Endometrial microvascular endothelial cells (primary cell): ENCODE data around the gene GNG3. TPM values are rescaled to one million over a fixed set of nuclear protein-coding genes. Genes with fewer than 3 reads are reported as not detected.
"Not testable (repeated sequence)": the region's sequence is repeated elsewhere in the genome, so short reads cannot be mapped to it uniquely, and the experiment has no call there.

Experiments used
- in situ Hi-C: cut with HindIII; loops from 2 replicates; pipeline ENCODE4 v1.10.0; 2017; ENCODE audit warnings: low sequenced_read_pairs, low pct_unique_long_range_greater_than_20kb; ENCODE audit errors: inconsistent ontology term
- total RNA-seq: library from RNA; depleted of rRNA; stranded (reverse); fragments of >200 nt; gene quantifications from one replicate; pipeline ENCODE4 v1.2.3, GENCODE V29; 2015; ENCODE audit errors: inconsistent ontology term

The GNG3 gene
- total RNA-seq, result not detected

GRCh38 chr11:62707277-62707861, at the start of gene GNG3, which contains the start of gene BSCL2:
TSS of gene GNG3 (plus strand) at chr11:62707676. CDS start at chr11:62708296, 620 bp downstream.
TSS of gene BSCL2 (minus strand) at chr11:62707424. CDS start at chr11:62707195, 229 bp downstream.
- in situ Hi-C loops, result no loop called here

GRCh38 chr11:62664405-62665074, 42.9 kb upstream of the GNG3 start:
- in situ Hi-C loops, result loop anchor here (25.0 kb wide), 1 partner anchor 102 kb away; the partner anchor contains the start of gene EEF1G

GRCh38 chr11:62665075-62665598, 42.3 kb upstream of the GNG3 start, which contains the start of the genes C11orf98 and CSKMT:
TSS of gene C11orf98 (minus strand) at chr11:62665210. CDS start at chr11:62665169, 41 bp downstream.
TSS of gene CSKMT (plus strand) at chr11:62665312. CDS start at chr11:62665880, 568 bp downstream.
- in situ Hi-C loops, result loop anchor here (25.0 kb wide), 1 partner anchor 103 kb away; the partner anchor contains the start of gene EEF1G

GRCh38 chr11:62665599-62666258, 41.7 kb upstream of the GNG3 start:
- in situ Hi-C loops, result loop anchor here (25.0 kb wide), 1 partner anchor 103 kb away; the partner anchor contains the start of gene EEF1G

GRCh38 chr11:62666259-62666926, 41.1 kb upstream of the GNG3 start:
- in situ Hi-C loops, result loop anchor here (25.0 kb wide), 1 partner anchor 104 kb away; the partner anchor contains the start of gene EEF1G

- in situ Hi-C loops, result loop anchor here (25.0 kb wide), 1 partner anchor 105 kb away; the partner anchor contains the start of gene EEF1G
Observed at GRCh38 chr11:62667460-62667859, 40.0 kb upstream of the GNG3 start.

- in situ Hi-C loops, result loop anchor here (25.0 kb wide), 1 partner anchor 107 kb away; the partner anchor contains the start of gene EEF1G
Observed at GRCh38 chr11:62669420-62670161, 37.9 kb upstream of the GNG3 start.

GRCh38 chr11:62671236-62671607, 36.3 kb upstream of the GNG3 start:
- in situ Hi-C loops, result loop anchor here (25.0 kb wide), 1 partner anchor 109 kb away; the partner anchor contains the start of gene EEF1G

- in situ Hi-C loops, result loop anchor here (25.0 kb wide), 1 partner anchor 109 kb away; the partner anchor contains the start of gene EEF1G
Observed at GRCh38 chr11:62671608-62672389, 35.7 kb upstream of the GNG3 start, which contains the start of the genes LBHD1 and UQCC3. TSS of gene LBHD1 (minus strand) at chr11:62672267. CDS start at chr11:62670031, 2,236 bp downstream. TSS of gene UQCC3 (plus strand) at chr11:62671673. CDS start at chr11:62671746, 73 bp downstream.

GRCh38 chr11:62673196-62673525, 34.3 kb upstream of the GNG3 start:
- in situ Hi-C loops, result loop anchor here (25.0 kb wide), 1 partner anchor 111 kb away; the partner anchor contains the start of gene EEF1G

GRCh38 chr11:62675415-62675814, 32.1 kb upstream of the GNG3 start:
- in situ Hi-C loops, result not testable (repeated sequence)

- in situ Hi-C loops, result no loop called here
Observed at GRCh38 chr11:62676698-62677097, 30.8 kb upstream of the GNG3 start.

GRCh38 chr11:62677156-62677555, 30.3 kb upstream of the GNG3 start:
- in situ Hi-C loops, result no loop called here

- in situ Hi-C loops, result no loop called here
Observed at GRCh38 chr11:62677714-62678113, 29.8 kb upstream of the GNG3 start.

GRCh38 chr11:62678433-62678769, 29.1 kb upstream of the GNG3 start:
- in situ Hi-C loops, result no loop called here

GRCh38 chr11:62678770-62679696, 28.4 kb upstream of the GNG3 start, which contains the start of gene UBXN1:
TSS of gene UBXN1 (minus strand) at chr11:62679073. CDS start at chr11:62678923, 150 bp downstream.
- in situ Hi-C loops, result no loop called here
